GM23248 (cell line): ENCODE data around the gene CPNE4. TPM values are rescaled to one million over a fixed set of nuclear protein-coding genes. Genes with fewer than 3 reads are reported as not detected.

Experiments
- DNase-seq: peaks from one replicate; pipeline ENCODE4 v3.0.0-alpha.2; 2015
- H2AFZ ChIP-seq: fragments of 200-600 bp; sonication (generic); 2 replicates; pipeline ENCODE4 v1.6.1; 2016; ENCODE audit warnings: antibody characterized with exemption
- H3F3A ChIP-seq: fragments of 200-600 bp; sonication (generic); 2 replicates; pipeline ENCODE4 v1.6.1; 2016; ENCODE audit warnings: mild to moderate bottlenecking, antibody characterized with exemption, mixed run types; ENCODE audit not compliant: insufficient read depth
- H3K27ac ChIP-seq: fragments of 200-600 bp; sonication (generic); 2 replicates; pipeline ENCODE4 v1.5.1; 2016; ENCODE audit warnings: mild to moderate bottlenecking
- H3K27me3 ChIP-seq: fragments of 200-600 bp; sonication (generic); replicated peaks from 2 replicates; pipeline ENCODE4 v1.6.1; 2016; ENCODE audit warnings: mild to moderate bottlenecking; ENCODE audit not compliant: insufficient read depth
- H3K36me3 ChIP-seq: fragments of 200-600 bp; sonication (generic); 2 replicates; pipeline ENCODE4 v1.6.1; 2016; ENCODE audit warnings: low read depth, mild to moderate bottlenecking
- H3K4me1 ChIP-seq: fragments of 200-600 bp; sonication (generic); 2 replicates; pipeline ENCODE4 v1.6.1; 2016; ENCODE audit warnings: mild to moderate bottlenecking; ENCODE audit not compliant: insufficient read depth
- H3K4me2 ChIP-seq: fragments of 200-600 bp; sonication (generic); one replicate; pipeline ENCODE4 v1.6.1; 2016; ENCODE audit warnings: mild to moderate bottlenecking; ENCODE audit not compliant: unreplicated experiment
- H3K4me3 ChIP-seq: fragments of 200-600 bp; sonication (generic); 2 replicates; pipeline ENCODE4 v1.5.1; 2016; ENCODE audit warnings: mild to moderate bottlenecking
- H3K79me2 ChIP-seq: fragments of 200-600 bp; sonication (generic); 2 replicates; pipeline ENCODE4 v1.6.1; 2016; ENCODE audit warnings: mild to moderate bottlenecking; ENCODE audit not compliant: insufficient read depth
- H3K9ac ChIP-seq: fragments of 200-600 bp; sonication (generic); 2 replicates; pipeline ENCODE4 v1.6.1; 2016; ENCODE audit warnings: mild to moderate bottlenecking
- H3K9me2 ChIP-seq: fragments of 200-600 bp; sonication (generic); 2 replicates; pipeline ENCODE4 v1.6.1; 2016; ENCODE audit warnings: mixed run types, mild to moderate bottlenecking, moderate library complexity; ENCODE audit not compliant: insufficient read depth
- H3K9me3 ChIP-seq: fragments of 200-600 bp; sonication (generic); one replicate; pipeline ENCODE4 v1.6.1; 2017; ENCODE audit warnings: low read depth
- H4K20me1 ChIP-seq: fragments of 200-600 bp; sonication (generic); 2 replicates; pipeline ENCODE4 v1.6.0; 2016; ENCODE audit not compliant: insufficient read depth
- EZH2 ChIP-seq: fragments of 200-600 bp; sonication (generic); IDR thresholded peaks from 2 replicates; pipeline ENCODE4 v1.6.1; 2018; ENCODE audit warnings: antibody characterized with exemption, mild to moderate bottlenecking; ENCODE audit not compliant: insufficient read depth, poor library complexity, severe bottlenecking
- EZH2phosphoT487 ChIP-seq: fragments of 200-600 bp; sonication (generic); IDR thresholded peaks from 2 replicates; pipeline ENCODE4 v1.6.1; 2018; ENCODE audit warnings: antibody characterized with exemption, moderate library complexity, mild to moderate bottlenecking, low read depth; ENCODE audit not compliant: insufficient read depth
- WGBS, 2 experiments: methylation state at CpG; one replicate each; pipeline ENCODE4 v1.1.6; 2015 to 2017; ENCODE audit warnings: low lambda C conversion rate in 2 of 2, low coverage in 1 of 2; ENCODE audit errors: missing lambda C conversion rate in 2 of 2; 5-methylcytosine and 5-hydroxymethylcytosine counted together
- in situ Hi-C: fragments of 300-500 bp; cut with MboI; formaldehyde crosslinking; loops from 2 replicates; pipeline ENCODE4 v1.15.0; 2020
- polyA plus RNA-seq: library from polyadenylated mRNA; unstranded; fragments of >200 nt; fragmentation: Nextera tagmentation; extraction: Ambion mirVana; gene quantifications from 2 replicates; pipeline ENCODE4 v1.2.1, GENCODE V29; 2016
- total RNA-seq: library from RNA; depleted of rRNA; stranded (reverse); fragments of >200 nt; shearing (Covaris generic); gene quantifications from 2 replicates; pipeline ENCODE4 v1.2.3, GENCODE V29; 2014

CPNE4 gene
- total and polyA plus RNA-seq, 2 experiments from 2014 or later, result 0.11 to 0.44 TPM

- no peak for DNase-seq
- H2AFZ ChIP-seq, result no peak overlapping the region
- TF ChIP-seq EZH2phosphoT487 (no peak), EZH2 (no peak)
- H3K27ac ChIP-seq, result no peak overlapping the region
- WGBS, 2 experiments, result 14 to 19% methylated on average over 5 of the region's 5 CpGs
- H3K4me3 ChIP-seq, result no peak overlapping the region
- H3K9me3 ChIP-seq, result no peaks in the 10 kb centered on the region
- H3K4me1 ChIP-seq, result no peaks in the 10 kb centered on the region
- no peak overlapping the region for H3K4me2 ChIP-seq
- no peaks in the 10 kb centered on the region for H3K79me2 ChIP-seq
- no peak overlapping the region for H3K9ac ChIP-seq
- H3K9me2 ChIP-seq, result no peaks in the 10 kb centered on the region
- in situ Hi-C loops, result loop anchor here (10.0 kb wide), 1 partner anchor 365 kb away; no protein-coding TSS in a partner anchor
- H3F3A ChIP-seq, result no peaks in the 10 kb centered on the region
- H3K36me3 ChIP-seq, result no peaks in the 10 kb centered on the region
- H4K20me1 ChIP-seq, result no peaks in the 10 kb centered on the region
- H3K27me3 ChIP-seq, result 0 out of 2 replicates have a peak, but pooled peaks cover 5% of the 10 kb centered on the region
These were observed 215.3 kb downstream of the CPNE4 start for GRCh38 chr3:131819381-131820055.

GRCh38 chr3:131812433-131812832, 222.4 kb downstream of the CPNE4 start:
- H2AFZ ChIP-seq, result no peak overlapping the region
- DNase-seq, result peak; percentile 61
- TF ChIP-seq EZH2, result no peak
- no peak for TF ChIP-seq EZH2phosphoT487
- H3K79me2 ChIP-seq, result no peaks in the 10 kb centered on the region
- no peaks in the 10 kb centered on the region for H3F3A ChIP-seq
- no peak overlapping the region for H3K4me3 ChIP-seq
- in situ Hi-C loops, result loop anchor here (10.0 kb wide), 1 partner anchor 372 kb away; no protein-coding TSS in a partner anchor
- WGBS, 2 experiments, result 61 to 67% methylated on average over 1 of the region's 1 CpG
- H3K9ac ChIP-seq, result no peak overlapping the region
- H3K4me1 ChIP-seq, result no peaks in the 10 kb centered on the region
- H3K9me3 ChIP-seq, result no peaks in the 10 kb centered on the region
- no peak overlapping the region for H3K4me2 ChIP-seq
- no peak overlapping the region for H3K27ac ChIP-seq
- no peaks in the 10 kb centered on the region for H3K36me3 ChIP-seq
- H3K27me3 ChIP-seq, result no peaks in the 10 kb centered on the region
- H4K20me1 ChIP-seq, result no peaks in the 10 kb centered on the region
- H3K9me2 ChIP-seq, result no peaks in the 10 kb centered on the region

- Histone ChIP-seq H3K9ac (no peak overlapping the region), H3K9me3 (no peaks in the 10 kb centered on the region), H3K4me3 (no peak overlapping the region), H4K20me1 (no peaks in the 10 kb centered on the region), H2AFZ (no peak overlapping the region), H3K9me2 (no peaks in the 10 kb centered on the region), H3F3A (no peaks in the 10 kb centered on the region), H3K4me2 (no peak overlapping the region), H3K27me3 (no peaks in the 10 kb centered on the region), H3K79me2 (no peaks in the 10 kb centered on the region), H3K36me3 (no peaks in the 10 kb centered on the region), H3K27ac (no peak overlapping the region), H3K4me1 (no peaks in the 10 kb centered on the region)
- WGBS, 2 experiments, result 62 to 63% methylated on average over 2 of the region's 2 CpGs
- no peak for DNase-seq
- no peak for TF ChIP-seq EZH2
- TF ChIP-seq EZH2phosphoT487, result no peak
- in situ Hi-C loops, result loop anchor here (10.0 kb wide), 1 partner anchor 373 kb away; no protein-coding TSS in a partner anchor
These were observed 223.3 kb downstream of the CPNE4 start for GRCh38 chr3:131811481-131811880.

GRCh38 chr3:131807822-131808221, 227.0 kb downstream of the CPNE4 start:
- no peak overlapping the region for H3K4me3 ChIP-seq
- WGBS, 2 experiments, result 55 to 61% methylated on average over 3 of the region's 3 CpGs
- in situ Hi-C loops, result no loop called here

More at GRCh38 chr3:131807822-131808221, 227.0 kb downstream of the CPNE4 start:
- Histone ChIP-seq H3K9ac (no peak overlapping the region), H3K4me2 (no peak overlapping the region), H3K79me2 (no peaks in the 10 kb centered on the region), H3K27ac (no peak overlapping the region), H3K27me3 (no peaks in the 10 kb centered on the region), H3K36me3 (no peaks in the 10 kb centered on the region), H4K20me1 (no peaks in the 10 kb centered on the region), H3K4me1 (no peaks in the 10 kb centered on the region), H2AFZ (no peak overlapping the region), H3F3A (no peaks in the 10 kb centered on the region), H3K9me3 (no peaks in the 10 kb centered on the region), H3K9me2 (no peaks in the 10 kb centered on the region)
- DNase-seq, result no peak
- TF ChIP-seq EZH2 (no peak), EZH2phosphoT487 (no peak)
